ENCODE data around the gene FHIT.

DNA sequence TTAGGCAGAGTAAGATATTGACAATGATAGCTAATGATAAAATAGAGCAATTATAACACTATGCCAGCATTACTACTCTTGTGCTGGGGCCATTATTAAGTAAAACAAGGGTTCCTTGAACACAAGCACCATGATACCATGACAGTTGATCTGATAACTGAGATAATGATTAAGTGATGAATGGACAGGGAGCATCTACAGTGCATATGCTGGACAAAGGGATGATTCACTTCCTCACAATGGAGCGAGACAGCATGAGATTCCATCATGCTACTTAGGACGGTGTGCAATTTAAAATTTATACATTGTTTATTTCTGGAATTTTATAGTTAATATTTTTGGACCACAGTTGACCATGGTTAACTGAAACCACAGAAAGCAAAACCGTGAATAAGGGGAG lies 156.6 kb downstream of the FHIT start:
- no peak for TF ChIP-seq POLR2AphosphoS5 (IDR thresholded peaks at IDR 0.05; ENCODE audit: low read depth, low read length)
- TF ChIP-seq POLR2A (IDR thresholded peaks at IDR 0.05; ENCODE audit: low read depth, low read length) = no peak

Measured in GM12892 (cell line).